ENCODE results near the gene HOXA11. TPM values are rescaled to one million over a fixed set of nuclear protein-coding genes. Genes with fewer than 3 reads are reported as not detected.

HOXA11 gene
- total RNA-seq, 1 experiment from 2014 or later = not detected

DNA sequence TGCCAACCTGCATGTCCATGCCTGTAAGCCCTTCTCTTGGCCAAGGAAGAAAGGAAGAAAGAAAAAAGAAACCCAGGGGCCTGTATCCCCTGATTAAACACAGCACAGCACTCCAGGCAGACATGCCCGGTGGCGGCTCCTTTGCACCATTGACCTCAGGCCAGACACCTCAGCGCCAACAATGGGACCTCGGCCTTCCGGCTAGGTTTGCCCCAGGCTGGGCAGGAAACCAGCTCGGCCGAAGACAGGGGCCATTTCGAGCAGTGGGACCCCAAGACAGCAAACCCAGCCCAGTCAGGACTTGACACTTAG, 13.8 kb downstream of the HOXA11 start:
- no peaks in the 10 kb centered on the region for H3K9me3 ChIP-seq (ENCODE audit: low read length)
- no peaks in the 10 kb centered on the region for H3K36me3 ChIP-seq (ENCODE audit: insufficient read depth, low read length)
- no peaks in the 10 kb centered on the region for H3K4me1 ChIP-seq (ENCODE audit: low read length)
- H2AFZ ChIP-seq (ENCODE audit: low read length) = no peak overlapping the region
- H3K9me2 ChIP-seq (replicated peaks; ENCODE audit: insufficient read depth, low read length) = no peaks in the 10 kb centered on the region
- no peak for DNase-seq
- no peak overlapping the region for H3K27ac ChIP-seq (ENCODE audit: low read length)
- H3K4me3 ChIP-seq (ENCODE audit: low read length) = no peak overlapping the region
- no peak overlapping the region for H3K4me2 ChIP-seq (ENCODE audit: low read depth, low read length, poor library complexity, severe bottlenecking)
- H3K9ac ChIP-seq (ENCODE audit: low read length) = no peak overlapping the region
- H3K27me3 ChIP-seq (ENCODE audit: low read length) = no peaks in the 10 kb centered on the region
- H3K79me2 ChIP-seq (ENCODE audit: low read length) = no peaks in the 10 kb centered on the region
- H4K20me1 ChIP-seq (ENCODE audit: insufficient read depth, low read depth, low read length) = no peaks in the 10 kb centered on the region

DNA sequence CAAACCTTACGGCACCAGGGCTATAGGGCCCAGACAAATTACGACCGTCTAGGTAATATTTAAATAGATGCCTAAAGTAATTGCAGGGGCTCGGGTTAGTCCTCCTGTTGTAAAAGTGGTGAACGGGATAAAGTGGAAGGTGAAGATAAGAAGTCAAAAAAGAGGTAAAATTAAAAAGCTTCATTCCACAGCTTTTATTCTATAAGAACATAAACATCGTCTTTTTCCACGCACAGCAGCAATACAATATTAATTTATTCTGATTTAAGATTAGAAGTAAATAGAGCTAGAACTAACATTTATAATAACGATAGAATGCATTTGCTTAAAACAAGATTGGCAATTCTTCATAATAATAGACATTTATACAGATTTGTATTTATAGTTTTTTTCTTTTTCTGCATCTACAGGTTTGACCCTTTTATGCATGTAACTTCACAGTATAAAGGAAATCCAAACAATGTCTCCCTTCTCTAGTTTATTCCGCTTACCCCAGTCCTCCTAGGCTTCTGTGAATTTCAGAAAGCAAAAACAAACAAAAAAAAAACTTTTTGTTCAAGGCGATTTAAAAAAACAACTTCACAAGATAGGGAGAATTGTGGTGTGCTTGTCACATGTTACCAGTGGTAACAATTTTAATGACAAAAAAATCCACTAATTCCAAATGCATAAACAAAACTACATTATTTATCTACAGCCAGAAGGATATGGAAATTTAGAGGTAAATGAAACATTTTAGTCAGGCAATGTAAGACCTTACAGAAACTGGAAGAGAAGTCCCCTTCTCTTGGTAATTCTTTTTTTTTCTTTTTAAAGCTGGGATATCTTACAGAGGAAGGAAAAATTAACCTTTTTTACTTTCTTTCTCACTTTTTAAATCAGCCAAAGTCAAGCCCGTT, 14.4 kb downstream of the HOXA11 start:
- Histone ChIP-seq H3K9me3 (ENCODE audit: low read length) (no peaks in the 10 kb centered on the region), H3K9ac (ENCODE audit: low read length) (no peak overlapping the region), H3K4me2 (ENCODE audit: low read depth, low read length, poor library complexity, severe bottlenecking) (no peak overlapping the region), H3K36me3 (ENCODE audit: insufficient read depth, low read length) (no peaks in the 10 kb centered on the region), H2AFZ (ENCODE audit: low read length) (no peak overlapping the region), H3K79me2 (ENCODE audit: low read length) (no peaks in the 10 kb centered on the region), H4K20me1 (ENCODE audit: insufficient read depth, low read depth, low read length) (no peaks in the 10 kb centered on the region), H3K4me3 (ENCODE audit: low read length) (no peak overlapping the region), H3K27ac (ENCODE audit: low read length) (no peak overlapping the region), H3K4me1 (ENCODE audit: low read length) (no peaks in the 10 kb centered on the region), H3K9me2 (replicated peaks; ENCODE audit: insufficient read depth, low read length) (no peaks in the 10 kb centered on the region), H3K27me3 (ENCODE audit: low read length) (no peaks in the 10 kb centered on the region)
- DNase-seq = no peak

DNA sequence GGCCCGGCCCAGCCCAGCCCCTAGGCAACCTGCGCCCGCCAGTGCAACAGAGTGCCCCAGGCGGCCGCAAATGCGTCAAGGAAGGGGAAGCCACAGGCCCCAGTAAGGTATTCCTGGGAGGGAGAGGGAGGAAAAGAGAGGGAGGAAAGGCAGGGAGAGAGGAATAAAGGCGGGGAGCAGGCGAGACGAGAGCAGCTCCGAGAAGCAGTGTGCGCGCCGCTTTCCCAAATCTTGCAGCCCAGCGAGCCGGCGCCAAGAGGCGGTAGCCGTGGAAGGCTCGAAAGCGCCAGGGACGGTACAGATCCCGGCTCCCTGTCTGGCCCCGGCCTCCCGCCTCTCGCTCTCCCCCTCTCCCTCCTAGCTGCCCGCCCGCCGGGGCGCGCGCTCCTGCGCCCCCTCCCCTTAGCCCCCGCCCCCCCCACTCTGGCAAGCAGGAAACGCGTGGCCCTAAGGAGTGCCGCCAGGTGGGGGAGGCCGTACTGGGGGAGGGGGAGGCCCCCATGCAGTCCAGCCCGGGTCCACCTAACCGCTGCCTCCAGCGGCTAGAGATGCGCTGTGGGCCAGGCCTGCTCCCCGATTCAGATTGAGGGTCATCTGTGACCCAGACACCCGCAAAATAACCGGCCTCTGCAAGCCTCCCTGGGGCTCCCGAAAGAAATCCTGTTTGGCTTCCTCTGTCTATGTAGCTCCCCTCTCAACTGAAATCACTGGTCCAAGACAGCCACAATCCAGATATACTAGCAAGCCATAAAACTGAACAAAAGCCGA, 15.2 kb downstream of the HOXA11 start:
- no peak overlapping the region for H2AFZ ChIP-seq (ENCODE audit: low read length)
- DNase-seq = no peak

DNA sequence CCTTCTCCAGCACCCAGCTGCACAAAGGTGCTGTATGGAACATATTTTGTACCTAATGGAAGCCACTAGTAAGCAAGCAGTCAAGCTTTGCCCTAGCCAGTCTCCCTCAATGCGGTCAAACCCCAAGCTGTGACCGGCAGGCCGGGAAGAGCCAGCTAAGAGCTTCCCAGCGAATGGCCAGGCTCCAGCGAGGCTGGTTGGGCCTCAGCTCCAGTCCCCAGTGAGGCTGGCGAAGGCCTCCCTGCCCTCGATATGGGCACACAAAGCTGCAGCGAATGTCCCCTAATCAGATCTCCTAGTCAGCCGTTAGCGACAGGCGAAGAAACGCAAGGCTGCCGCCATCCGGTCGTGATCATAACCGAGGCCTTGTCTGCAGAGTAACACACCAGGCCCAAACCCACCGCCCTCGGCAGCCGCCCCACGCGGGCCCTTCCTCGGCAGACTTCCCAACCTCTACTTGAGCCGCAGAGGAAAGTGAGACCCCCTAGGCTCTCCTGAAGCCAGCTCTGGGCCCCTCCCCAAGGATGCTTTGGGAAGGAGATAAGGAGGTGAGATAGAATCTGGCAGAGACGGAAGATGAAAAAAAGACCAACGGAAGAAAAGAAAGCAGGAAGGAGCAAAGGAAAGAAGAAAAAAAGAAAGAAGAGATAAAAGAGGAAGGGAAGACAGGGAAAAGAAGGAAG, 16.6 kb downstream of the HOXA11 start:
- DNase-seq = no peak
- no peak overlapping the region for H3K27ac ChIP-seq (ENCODE audit: low read length)
- no peak overlapping the region for H2AFZ ChIP-seq (ENCODE audit: low read length)
- no peaks in the 10 kb centered on the region for H3K27me3 ChIP-seq (ENCODE audit: low read length)
- H3K9ac ChIP-seq (ENCODE audit: low read length) = no peak overlapping the region
- H3K9me2 ChIP-seq (replicated peaks; ENCODE audit: insufficient read depth, low read length) = no peaks in the 10 kb centered on the region
- no peak overlapping the region for H3K4me2 ChIP-seq (ENCODE audit: low read depth, low read length, poor library complexity, severe bottlenecking)
- H3K79me2 ChIP-seq (ENCODE audit: low read length) = no peaks in the 10 kb centered on the region
- H3K4me1 ChIP-seq (ENCODE audit: low read length) = no peaks in the 10 kb centered on the region
- no peak overlapping the region for H3K4me3 ChIP-seq (ENCODE audit: low read length)
- no peaks in the 10 kb centered on the region for H3K9me3 ChIP-seq (ENCODE audit: low read length)
- no peaks in the 10 kb centered on the region for H4K20me1 ChIP-seq (ENCODE audit: insufficient read depth, low read depth, low read length)
- H3K36me3 ChIP-seq (ENCODE audit: insufficient read depth, low read length) = no peaks in the 10 kb centered on the region

More for the DNA sequence above, 15.2 kb downstream of the HOXA11 start:
- no peak overlapping the region for H3K27ac ChIP-seq (ENCODE audit: low read length)
- H3K27me3 ChIP-seq (ENCODE audit: low read length) = no peaks in the 10 kb centered on the region
- no peak overlapping the region for H3K9ac ChIP-seq (ENCODE audit: low read length)
- H4K20me1 ChIP-seq (ENCODE audit: insufficient read depth, low read depth, low read length) = no peaks in the 10 kb centered on the region
- H3K9me3 ChIP-seq (ENCODE audit: low read length) = no peaks in the 10 kb centered on the region
- no peaks in the 10 kb centered on the region for H3K79me2 ChIP-seq (ENCODE audit: low read length)
- H3K9me2 ChIP-seq (replicated peaks; ENCODE audit: insufficient read depth, low read length) = no peaks in the 10 kb centered on the region
- H3K4me1 ChIP-seq (ENCODE audit: low read length) = no peaks in the 10 kb centered on the region
- H3K4me3 ChIP-seq (ENCODE audit: low read length) = no peak overlapping the region
- H3K36me3 ChIP-seq (ENCODE audit: insufficient read depth, low read length) = no peaks in the 10 kb centered on the region
- no peak overlapping the region for H3K4me2 ChIP-seq (ENCODE audit: low read depth, low read length, poor library complexity, severe bottlenecking)

DNA sequence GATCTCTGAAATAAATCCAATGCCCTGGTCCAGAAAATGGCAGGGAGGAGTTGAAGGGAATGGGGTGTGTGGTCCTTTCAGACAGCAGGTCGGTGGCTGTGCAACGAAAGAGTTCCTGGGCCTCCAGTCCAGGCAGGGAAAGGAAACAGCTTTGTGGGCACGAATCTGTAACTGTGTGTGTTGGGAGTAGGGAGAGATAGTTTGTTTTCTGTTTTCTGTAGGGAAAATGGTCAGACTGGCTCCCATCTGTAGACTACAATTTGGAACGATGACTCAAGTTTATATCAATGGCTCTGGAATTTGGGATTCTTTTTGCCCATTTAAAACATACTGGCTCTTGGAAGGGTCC, 17.1 kb downstream of the HOXA11 start:
- DNase-seq = no peak
- Histone ChIP-seq H3K9me3 (ENCODE audit: low read length) (no peaks in the 10 kb centered on the region), H3K79me2 (ENCODE audit: low read length) (no peaks in the 10 kb centered on the region), H3K9me2 (replicated peaks; ENCODE audit: insufficient read depth, low read length) (no peaks in the 10 kb centered on the region), H3K4me2 (ENCODE audit: low read depth, low read length, poor library complexity, severe bottlenecking) (no peak overlapping the region), H4K20me1 (ENCODE audit: insufficient read depth, low read depth, low read length) (no peaks in the 10 kb centered on the region), H2AFZ (ENCODE audit: low read length) (no peak overlapping the region), H3K36me3 (ENCODE audit: insufficient read depth, low read length) (no peaks in the 10 kb centered on the region), H3K4me1 (ENCODE audit: low read length) (no peaks in the 10 kb centered on the region), H3K9ac (ENCODE audit: low read length) (no peak overlapping the region), H3K4me3 (ENCODE audit: low read length) (no peak overlapping the region), H3K27ac (ENCODE audit: low read length) (no peak overlapping the region), H3K27me3 (ENCODE audit: low read length) (no peaks in the 10 kb centered on the region)

DNA sequence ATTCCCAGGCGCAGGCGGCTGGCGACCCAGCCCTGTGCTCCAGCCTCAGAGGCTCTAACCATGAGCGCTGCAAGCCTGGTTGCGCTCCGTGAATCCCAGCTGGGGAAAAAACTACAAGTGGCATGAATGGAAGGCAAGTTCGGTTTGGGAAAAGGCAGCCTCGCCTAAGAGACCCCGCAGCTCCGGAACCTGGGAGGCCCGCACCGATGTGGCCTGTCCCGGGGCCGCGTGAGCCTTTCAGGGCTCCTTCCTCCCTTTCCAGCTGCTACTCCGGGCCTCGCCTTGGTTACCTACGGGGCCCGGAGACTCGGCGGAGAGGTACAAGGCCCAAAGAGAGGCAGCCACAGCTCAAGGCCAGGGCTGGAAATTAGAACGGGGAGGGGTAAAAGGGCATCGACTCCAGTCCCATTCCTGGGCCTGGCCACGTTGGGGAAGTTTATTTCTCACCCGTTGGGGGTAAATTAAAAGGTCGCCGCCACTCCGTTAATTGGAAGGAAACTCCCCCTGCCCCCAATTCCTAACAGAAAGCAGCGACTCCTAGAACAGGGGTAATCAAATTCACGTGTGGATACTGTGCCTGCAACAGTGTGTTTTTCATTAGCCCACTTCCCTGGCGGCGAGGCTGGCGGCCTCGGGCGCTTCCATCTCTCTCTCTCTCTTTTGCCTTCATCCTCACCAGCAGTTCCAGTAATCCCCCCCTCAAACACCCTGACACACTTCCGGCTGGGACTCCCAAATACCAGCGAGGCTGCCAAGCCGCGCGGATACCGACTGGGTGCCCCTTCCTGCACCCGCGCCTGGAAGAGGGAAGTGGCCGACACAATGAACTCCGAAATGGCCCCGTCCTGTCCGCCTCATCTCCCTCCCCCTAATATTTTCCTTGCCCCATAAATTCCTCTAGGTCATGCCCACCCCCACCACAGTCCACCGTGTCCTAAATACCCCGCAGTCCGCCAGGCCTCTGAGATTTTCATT, 18.2 kb downstream of the HOXA11 start:
- DNase-seq = no peak
- no peak overlapping the region for H3K4me3 ChIP-seq (ENCODE audit: low read length)
- no peaks in the 10 kb centered on the region for H4K20me1 ChIP-seq (ENCODE audit: insufficient read depth, low read depth, low read length)
- H3K9ac ChIP-seq (ENCODE audit: low read length) = no peak overlapping the region
- no peaks in the 10 kb centered on the region for H3K36me3 ChIP-seq (ENCODE audit: insufficient read depth, low read length)
- no peaks in the 10 kb centered on the region for H3K79me2 ChIP-seq (ENCODE audit: low read length)
- no peaks in the 10 kb centered on the region for H3K9me3 ChIP-seq (ENCODE audit: low read length)
- H3K27me3 ChIP-seq (ENCODE audit: low read length) = no peaks in the 10 kb centered on the region
- H3K4me2 ChIP-seq (ENCODE audit: low read depth, low read length, poor library complexity, severe bottlenecking) = no peak overlapping the region
- H3K9me2 ChIP-seq (replicated peaks; ENCODE audit: insufficient read depth, low read length) = no peaks in the 10 kb centered on the region
- no peak overlapping the region for H3K27ac ChIP-seq (ENCODE audit: low read length)
- peaks cover 2% of the 10 kb centered on the region for H3K4me1 ChIP-seq (ENCODE audit: low read length)
- no peak overlapping the region for H2AFZ ChIP-seq (ENCODE audit: low read length)

DNA sequence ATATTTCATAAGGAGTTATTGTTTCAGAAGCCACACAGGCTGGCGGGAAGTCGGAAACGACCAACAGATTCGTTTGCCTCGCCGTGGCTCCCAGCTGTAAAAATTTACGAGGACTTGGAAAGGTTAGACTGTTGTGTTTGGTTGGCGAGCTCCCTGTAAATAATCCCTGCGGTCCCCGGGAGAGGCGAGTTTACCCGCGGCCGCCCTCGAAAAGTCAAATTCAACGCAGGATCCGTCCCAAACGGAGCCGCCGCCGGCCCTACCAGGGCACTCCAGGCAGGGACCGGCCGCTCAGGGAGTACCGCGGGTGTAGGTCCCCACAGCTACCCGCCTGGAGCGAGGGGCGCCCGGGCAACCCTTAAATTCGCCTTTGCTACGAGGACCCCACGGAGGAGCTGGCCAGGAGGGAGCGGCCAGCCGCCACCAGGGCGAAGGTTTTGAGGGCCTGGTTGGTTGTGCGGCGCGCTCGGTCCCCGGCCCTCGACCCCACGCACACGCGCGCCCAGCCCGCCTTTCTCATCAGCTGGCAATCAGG, 19.0 kb downstream of the HOXA11 start:
- Histone ChIP-seq H3K9ac (ENCODE audit: low read length) (no peak overlapping the region), H3K79me2 (ENCODE audit: low read length) (no peaks in the 10 kb centered on the region), H3K4me2 (ENCODE audit: low read depth, low read length, poor library complexity, severe bottlenecking) (no peak overlapping the region), H3K27ac (ENCODE audit: low read length) (no peak overlapping the region), H3K27me3 (ENCODE audit: low read length) (no peaks in the 10 kb centered on the region), H3K4me3 (ENCODE audit: low read length) (no peak overlapping the region), H2AFZ (ENCODE audit: low read length) (no peak overlapping the region), H3K9me3 (ENCODE audit: low read length) (no peaks in the 10 kb centered on the region), H4K20me1 (ENCODE audit: insufficient read depth, low read depth, low read length) (no peaks in the 10 kb centered on the region), H3K36me3 (ENCODE audit: insufficient read depth, low read length) (no peaks in the 10 kb centered on the region), H3K9me2 (replicated peaks; ENCODE audit: insufficient read depth, low read length) (no peaks in the 10 kb centered on the region), H3K4me1 (ENCODE audit: low read length) (peaks cover 9% of the 10 kb centered on the region)
- DNase-seq = no peak
